Sciatic nerve (tissue), 2 donors: ENCODE results near the gene ENTPD1. TPM values are rescaled to one million over a fixed set of nuclear protein-coding genes. Genes with fewer than 3 reads are reported as not detected.

ENCODE experiments used
- ATAC-seq: fragments of 200-7000 bp; cut with Tn5 transposase; one replicate; pipeline ENCODE4 v1.9.1; 2020; ENCODE audit warnings: mild to moderate bottlenecking, moderate library complexity
- DNase-seq: peaks from one replicate; pipeline ENCODE4 v3.0.0-alpha.2; 2020; ENCODE audit warnings: low spot score
- intact Hi-C: fragments of 100-400 bp; cut with DNase I; formaldehyde crosslinking; loops from one replicate; pipeline ENCODE4 v1.14.2; 2022
- total RNA-seq: library from RNA; stranded (reverse); fragmentation: NEBNext Ultra II Directional; extraction: Animal tissue kit (Norgen Biotek cat#: 25700); gene quantifications from one replicate; pipeline ENCODE4 v1.2.1, GENCODE V29; 2021
- donor health status: DM: no; HTN: no; CAD: no.
- donor health status: DM: no; HTN: no; CAD: no.

The ENTPD1 gene
- total RNA-seq, 1 donor from 2014 or later, result 28.7 TPM

DNA sequence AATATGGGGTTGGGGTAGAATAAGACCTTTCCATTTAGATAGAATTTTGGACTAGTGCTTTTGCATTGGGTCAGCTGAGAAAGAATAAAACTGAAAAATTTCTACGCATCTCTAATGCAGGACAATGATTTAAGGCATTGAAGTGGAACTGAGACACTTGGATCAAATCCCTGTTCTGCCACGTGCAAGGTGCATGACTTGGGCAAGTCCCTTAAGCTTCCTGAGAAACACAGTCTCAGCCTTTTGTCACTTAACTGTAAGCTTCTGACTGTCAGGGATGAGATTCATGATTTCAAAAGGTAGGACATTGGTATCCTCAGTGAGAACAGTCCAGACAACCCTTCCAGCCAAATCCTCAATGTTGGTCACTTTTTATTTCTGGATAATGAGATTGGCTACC is 59.2 kb downstream of the ENTPD1 start:
- intact Hi-C loops, result no loop called here
- no peak for DNase-seq
- ATAC-seq, result no peak

DNA sequence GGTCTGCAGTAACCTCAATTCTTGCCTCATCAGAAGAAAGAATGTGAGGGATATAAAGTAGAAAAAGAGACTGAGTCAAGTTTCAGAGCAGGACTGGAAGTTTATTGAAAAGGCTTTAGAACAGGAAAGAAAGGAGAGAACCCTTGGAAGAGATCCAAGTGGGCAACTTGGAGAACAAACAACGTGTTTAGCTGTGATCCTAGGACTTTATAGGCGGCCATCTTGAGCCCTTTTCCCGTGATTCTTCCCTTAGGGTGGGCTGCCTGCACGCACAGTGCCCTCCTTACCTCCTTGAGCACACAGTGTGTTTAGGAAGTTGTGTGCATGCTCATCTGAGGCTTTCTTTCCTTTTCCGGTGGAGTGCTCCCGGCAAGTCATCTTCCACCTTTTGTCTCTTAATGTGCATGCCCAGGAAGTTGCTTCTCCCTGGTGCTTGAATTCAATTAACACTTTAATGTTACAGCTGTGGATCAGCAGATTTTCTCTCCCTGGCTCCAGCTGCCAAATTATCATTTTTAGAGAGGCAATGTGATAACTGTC is 59.8 kb downstream of the ENTPD1 start:
- intact Hi-C loops, result no loop called here
- ATAC-seq, result no peak

DNA sequence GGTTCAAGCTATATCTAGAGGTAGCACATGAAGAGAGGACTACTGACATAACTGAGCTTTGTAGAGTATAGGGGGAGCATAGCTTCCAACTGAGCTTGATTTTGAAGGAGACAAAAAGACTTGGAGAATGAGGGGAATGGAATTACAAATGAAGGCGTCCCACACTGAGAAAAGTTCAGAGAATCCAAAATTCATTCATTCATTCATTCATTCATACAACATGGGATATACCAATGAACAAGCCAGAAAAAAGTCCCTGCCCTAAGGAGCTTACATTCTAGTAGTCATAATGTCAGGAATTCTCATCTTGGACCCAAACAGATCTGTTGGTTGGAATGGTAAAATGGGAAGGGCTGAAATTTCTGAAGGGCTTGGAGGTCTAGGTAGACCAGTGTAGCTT is 62.0 kb downstream of the ENTPD1 start:
- DNase-seq (no peak), ATAC-seq (no peak)
- intact Hi-C loops, result no loop called here

More for the DNA sequence above, 59.8 kb downstream of the ENTPD1 start:
- DNase-seq, result no peak

DNA sequence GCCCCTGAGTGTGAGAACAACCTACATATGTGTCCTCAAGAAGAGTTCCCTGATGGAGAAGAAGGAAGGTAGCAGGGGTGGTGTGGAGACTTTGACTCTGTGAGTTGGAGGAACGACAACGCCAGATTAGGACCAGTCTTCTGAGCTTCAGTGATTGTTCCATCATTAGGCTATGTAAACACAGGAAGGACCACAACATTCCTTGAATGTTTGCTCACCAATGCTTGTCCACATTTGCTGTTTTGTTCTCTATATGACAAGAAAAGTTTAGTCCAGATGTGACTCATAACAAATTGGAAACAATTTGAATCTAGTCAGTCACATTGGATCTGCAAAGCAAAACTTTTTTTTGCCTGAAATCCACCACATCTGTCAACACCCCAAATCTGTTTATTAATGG is 62.7 kb downstream of the ENTPD1 start:
- ATAC-seq, result no peak
- intact Hi-C loops, result no loop called here
- DNase-seq, result no peak

DNA sequence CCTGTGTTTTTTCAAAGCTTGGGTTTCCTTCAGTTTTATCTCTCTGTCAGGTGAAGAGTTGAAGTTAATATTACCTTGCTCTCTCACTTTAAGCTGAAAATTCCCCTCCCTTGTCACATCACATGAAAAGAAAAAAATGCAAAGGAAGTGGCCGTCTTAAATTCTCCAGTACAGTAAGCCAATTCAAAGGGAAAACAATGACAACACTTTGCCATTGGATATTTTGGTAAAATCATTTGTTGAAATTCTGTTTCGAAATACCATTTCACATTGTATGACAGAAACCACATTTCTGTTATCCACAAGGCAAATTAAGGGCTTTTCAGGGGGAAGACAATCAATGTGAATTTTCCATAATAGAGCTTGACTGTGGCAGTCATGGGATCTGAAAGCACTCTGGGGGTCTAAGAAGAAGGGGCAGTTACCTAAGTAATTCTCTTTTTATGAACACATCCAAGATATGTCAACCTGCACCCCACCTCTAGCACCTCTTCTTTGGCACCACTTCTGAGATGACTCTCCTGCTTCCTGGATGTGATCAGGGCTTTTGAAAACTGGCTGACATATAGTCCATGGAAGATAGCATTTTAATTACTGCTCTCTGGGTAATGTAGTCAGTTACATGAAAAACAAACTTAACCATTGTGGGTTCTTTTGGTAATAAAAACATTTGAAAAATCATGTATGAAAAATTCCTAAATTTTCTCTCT is 63.8 kb downstream of the ENTPD1 start:
- no peak for DNase-seq
- intact Hi-C loops, result no loop called here
- ATAC-seq, result no peak

DNA sequence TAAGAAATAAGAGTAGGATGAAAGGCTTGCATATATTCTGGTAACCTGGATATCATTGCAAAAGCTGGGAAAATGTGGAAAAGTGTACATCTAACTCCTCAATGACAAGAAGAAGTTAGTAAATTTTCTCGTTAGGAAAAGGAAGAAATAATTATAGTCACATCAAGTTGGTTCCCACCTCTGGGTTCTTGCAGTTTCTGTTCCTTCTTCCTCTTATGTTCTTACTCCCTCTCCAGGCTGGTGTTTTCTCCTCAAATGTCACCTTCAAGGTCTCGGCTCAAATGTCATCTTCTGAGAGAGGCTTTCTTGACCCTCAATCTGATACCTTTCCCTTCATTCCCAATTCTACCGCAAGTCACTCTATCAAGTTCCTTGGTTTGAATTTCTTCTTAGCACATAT is 64.4 kb downstream of the ENTPD1 start:
- ATAC-seq (no peak), DNase-seq (no peak)
- intact Hi-C loops, result no loop called here

DNA sequence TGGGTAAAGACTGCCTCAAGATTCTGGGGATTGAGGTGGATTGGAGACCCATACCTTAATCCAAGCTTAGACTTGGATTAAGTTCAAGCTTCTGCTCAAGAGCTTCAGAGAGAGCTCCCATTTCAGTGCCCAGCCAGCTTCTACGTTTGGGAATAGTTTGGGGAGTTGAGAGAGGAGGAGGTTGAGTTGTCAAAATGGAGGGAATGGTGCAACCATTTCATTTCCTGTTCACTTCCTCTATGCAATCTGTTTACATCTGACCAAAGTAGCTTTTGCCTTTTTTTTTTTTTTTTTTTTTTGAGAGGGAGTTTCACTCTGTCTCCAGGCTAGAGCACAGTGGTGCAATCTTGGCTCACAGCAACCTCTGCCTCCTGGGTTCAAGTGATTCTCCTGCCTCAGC is 65.8 kb downstream of the ENTPD1 start:
- ATAC-seq (no peak), DNase-seq (no peak)
- intact Hi-C loops, result no loop called here

DNA sequence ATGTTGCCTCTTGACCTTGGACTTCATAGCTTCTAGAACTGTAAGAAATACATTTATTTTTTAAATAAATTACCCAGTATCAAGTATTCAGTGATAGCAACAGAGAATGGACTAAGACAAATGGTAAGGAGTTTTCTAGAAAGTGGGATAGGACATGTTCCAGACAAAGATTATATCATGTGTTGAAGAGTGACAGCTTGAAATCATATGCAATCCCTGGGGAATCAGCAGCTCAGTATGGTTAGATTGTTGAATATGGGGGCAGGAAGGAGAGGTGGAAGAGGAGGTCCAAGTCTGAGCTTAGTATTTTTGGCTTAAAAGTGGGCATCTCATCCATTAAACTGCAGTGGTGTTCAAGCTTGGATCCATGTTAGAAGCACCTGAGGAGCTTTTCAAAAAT is 74.1 kb downstream of the ENTPD1 start:
- intact Hi-C loops, result no loop called here
- DNase-seq (no peak), ATAC-seq (no peak)

DNA sequence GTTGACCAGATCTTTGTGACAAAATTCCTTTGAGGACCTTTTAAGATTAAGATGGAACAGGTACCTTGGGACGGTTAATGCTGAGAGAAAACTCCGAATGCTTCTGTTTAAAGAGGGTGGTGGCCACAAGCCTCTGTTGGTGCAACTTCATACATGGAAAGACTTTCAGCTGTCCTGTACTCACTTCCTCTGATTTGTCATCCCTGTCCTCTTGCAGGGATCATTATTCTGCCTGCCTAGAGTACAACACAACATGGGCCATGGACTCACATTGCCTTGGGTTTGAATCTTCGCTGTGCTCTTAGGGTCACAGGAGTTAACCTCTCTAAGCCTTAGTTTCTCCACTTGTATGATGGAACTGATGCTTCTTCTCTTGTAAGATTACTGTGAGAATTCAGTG is 75.1 kb downstream of the ENTPD1 start:
- no peak for DNase-seq
- no peak for ATAC-seq
- intact Hi-C loops, result no loop called here

DNA sequence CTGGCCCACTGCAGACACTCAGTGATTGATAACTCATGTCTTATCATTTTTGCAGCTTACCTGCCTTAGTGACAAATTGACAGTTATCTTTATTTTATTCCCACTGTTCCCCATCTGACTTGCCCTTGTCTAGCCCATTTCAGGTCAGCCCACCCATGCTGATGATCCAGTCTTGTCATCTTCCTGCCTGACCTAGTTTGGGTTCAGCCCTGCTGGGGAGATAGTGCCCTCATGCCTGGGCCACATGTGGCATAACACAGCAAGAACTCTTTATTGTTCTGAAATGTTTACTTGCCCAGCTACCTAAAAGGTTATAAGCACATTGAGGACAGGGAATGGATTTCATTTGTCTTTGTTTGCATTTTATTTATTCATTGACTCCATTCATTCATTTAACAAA is 75.6 kb downstream of the ENTPD1 start:
- intact Hi-C loops, result no loop called here
- ATAC-seq, result no peak
- DNase-seq, result no peak

DNA sequence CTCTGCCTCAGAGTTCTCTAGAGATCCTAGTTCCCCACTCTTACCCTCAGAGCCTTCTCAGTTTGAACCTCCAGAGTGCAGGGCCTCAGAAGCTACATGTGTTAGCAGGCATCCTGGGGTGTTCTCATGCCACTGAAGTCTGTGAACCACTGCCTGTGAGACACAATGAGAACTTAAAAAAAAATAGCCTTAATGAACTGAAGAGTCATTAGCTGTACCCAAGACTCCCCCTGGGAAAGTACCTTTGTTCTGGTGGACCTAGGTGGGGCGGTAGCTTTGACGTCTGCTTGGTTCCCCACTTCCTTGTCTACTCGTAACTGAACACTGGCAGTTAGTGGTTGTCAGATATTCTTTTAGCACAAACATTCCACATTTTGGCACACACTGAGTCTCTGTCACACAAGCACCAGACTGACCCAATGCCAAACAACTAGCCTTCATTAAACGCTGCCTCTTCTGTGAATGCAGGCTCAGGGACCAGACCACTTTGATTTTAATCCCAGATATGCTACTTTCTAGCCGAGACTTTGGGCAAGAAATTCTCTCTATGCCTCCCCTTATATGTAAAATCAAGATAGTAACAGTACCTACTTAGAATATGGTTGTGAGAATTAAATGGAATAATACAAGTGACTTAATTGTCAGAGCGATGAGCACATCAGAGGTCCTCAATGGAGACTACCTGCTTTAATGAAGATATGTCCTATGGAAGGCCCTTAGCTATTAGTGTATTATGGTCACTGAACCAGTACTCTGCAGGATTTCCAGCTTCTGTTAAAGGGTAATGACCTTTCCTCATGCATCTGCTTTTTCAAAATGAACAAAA is 76.5 kb downstream of the ENTPD1 start:
- peak; percentile 32 for ATAC-seq
- intact Hi-C loops, result no loop called here

DNA sequence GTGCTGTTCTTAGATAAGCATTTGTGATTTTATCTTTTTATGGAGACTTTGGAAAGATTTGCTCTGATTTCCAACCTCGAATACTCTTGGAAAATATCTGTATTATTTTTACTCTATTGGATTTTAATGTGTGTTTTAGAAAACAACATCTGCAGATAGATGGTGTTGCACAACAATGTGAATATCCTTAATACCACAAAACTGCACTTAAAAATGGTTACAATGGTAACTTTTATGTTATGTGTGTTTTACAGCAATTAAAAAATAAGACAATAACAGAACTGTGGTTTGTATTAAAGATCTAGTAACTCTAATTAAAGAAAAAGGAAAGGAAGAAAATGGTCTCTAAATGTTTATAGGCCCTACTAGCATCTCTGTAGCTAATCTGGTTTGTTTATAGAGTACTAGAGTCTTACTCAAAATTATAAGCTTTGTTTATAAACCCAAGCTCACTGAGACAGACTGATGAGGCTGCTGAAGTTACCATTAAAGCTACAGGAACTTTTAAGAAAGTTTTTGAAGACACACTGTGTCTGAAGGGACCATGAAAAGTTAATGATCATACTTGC is 77.2 kb downstream of the ENTPD1 start:
- DNase-seq, result no peak
- no peak for ATAC-seq
- intact Hi-C loops, result no loop called here

More for the DNA sequence above, 76.5 kb downstream of the ENTPD1 start:
- no peak for DNase-seq

DNA sequence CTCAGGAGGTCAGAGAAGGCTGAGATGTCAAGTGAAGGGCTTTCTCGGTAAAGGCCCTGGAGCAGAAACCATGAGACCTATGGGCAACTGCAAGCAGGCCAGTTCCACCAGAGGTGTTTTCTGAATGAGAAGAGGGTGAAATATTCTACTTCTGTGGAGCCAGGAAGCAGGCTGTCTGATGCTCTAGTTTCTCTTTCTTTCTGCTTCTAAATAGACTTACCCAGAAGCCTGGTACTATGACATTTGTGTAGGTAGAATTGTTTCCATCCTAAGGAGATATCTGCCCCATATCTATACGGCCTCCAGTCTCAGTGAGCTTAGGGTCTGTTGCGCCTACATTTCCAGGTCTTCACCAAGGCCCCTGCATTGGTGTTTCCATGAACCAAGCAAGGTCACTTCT is 78.4 kb downstream of the ENTPD1 start:
- intact Hi-C loops, result no loop called here
- ATAC-seq, result no peak
- no peak for DNase-seq

DNA sequence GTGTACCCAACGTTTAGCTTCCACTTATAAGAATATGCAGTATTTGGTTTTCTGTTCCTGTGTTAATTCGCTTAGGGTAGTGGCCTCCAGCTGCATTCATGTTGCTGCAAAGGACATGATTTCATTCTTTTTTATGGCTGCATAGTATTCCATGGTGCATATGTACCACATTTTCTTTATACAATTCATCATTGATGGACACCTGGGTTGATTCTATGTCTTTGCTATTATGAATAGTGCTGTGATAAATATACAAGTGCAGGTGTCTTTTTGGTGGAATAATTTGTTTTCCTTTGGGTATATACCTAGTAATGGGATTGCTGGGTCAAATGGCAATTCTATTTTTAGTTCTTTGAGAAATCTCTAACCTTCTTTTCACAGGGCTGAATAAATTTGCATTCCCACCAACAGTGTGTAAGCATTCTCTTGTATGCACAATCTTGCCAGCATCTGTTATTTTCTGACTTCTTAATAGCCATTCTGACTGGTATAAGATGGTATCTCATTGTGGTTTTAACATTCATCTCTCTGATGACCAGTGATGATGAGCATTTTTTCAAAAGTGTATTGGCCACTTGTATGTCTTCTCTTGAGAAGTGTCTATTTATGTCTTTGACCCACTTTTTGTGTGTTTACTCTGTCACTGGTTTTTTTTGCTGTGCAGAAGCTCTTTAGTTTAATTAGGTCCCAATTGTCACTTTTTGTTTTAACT is 79.3 kb downstream of the ENTPD1 start:
- DNase-seq (no peak), ATAC-seq (no peak)
- intact Hi-C loops, result no loop called here

DNA sequence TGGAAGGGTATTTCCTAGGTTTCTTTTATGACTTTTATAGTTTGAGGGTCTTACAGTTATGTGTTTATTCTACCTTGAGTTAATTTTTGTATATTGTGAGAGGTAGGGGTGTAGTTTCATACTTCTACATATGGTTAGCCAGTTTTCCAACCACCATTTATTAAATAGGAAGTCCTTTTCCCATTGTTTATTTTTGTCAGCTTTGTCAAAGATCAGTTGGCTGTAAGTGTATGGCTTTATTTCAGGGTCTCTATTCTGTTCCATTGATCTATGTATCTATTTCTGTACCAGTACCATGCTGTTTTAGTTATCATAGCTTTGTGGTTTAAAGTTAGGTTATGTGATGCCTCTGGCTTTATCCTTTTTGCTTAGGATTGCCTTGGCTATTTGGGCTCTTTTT is 79.9 kb downstream of the ENTPD1 start:
- intact Hi-C loops, result no loop called here
- no peak for DNase-seq
- no peak for ATAC-seq

DNA sequence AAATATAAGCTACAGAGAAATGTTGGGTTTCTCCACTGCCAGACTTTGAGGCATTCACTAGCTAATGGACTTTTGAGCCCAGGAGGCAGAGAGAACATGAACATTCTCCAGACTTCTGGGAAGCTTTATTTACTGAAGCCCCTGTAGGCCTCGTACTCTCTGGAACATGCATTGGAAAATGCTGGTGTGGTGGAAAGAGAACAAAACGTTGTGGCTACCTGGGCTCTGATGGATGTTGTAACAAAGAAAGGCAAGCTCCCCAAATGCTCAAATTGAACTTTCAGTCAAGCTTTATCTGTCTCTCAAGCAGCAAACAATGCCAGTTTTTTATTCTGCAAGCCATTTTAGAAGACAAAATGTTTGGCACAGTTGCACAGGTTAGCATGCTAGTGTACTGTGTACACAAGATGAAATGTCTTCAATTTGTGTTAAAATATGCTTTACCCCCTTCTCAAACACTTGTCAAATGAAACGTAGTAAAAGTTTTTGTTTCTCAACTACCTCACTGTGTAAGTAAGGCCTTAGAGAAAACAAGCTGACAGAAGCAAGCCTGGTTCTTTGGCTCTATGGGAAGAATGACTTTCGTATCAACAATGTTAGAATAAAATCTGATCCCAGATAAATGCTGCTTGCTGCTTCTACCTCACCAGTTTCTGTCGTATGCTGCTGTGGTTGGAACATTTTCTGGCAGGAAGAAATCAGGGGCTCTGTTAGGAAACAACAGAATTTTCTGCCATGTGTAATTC is 80.8 kb downstream of the ENTPD1 start:
- intact Hi-C loops, result no loop called here
- no peak for ATAC-seq
- no peak for DNase-seq

DNA sequence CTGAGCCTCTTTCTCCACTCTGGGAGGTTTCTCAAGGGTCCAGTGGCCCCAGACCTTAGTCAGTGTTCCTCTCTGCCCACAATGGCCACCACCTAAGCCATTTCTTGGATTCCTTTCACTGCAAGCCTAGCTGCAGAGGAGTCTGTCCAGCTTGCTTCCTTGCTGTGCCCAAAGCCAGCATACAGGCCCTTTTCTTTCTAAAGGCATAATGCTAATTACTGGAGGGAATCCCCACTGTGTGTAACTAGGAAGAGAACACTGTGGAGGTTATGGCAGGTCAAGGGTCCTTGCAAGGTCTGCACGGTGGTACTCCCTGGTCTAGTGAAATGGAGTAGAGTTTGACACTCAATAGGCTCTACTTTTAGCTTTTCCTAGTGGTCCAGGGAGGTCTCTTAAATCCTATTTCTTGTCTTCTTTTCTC is 81.4 kb downstream of the ENTPD1 start:
- intact Hi-C loops, result no loop called here
- ATAC-seq, result no peak
- DNase-seq, result no peak

DNA sequence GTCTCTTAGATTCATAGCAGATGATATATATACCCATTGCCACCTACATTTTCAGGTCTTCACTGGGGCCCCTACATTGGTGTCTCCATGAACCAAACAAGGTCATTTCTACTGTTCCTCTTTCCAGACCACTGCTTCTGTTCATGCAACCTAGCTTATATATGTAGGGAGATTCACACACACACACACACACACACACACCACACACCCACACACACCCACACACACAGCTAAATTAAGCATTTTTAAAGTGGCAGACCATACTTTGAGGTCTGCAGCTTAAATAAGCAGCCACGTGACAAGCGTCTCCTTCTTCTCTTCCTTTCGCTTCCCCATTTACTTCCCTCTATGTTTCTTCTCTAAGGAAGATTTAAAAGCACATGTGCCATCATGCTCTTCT is 81.8 kb downstream of the ENTPD1 start:
- DNase-seq (no peak), ATAC-seq (peak; percentile 55)
- intact Hi-C loops, result no loop called here

DNA sequence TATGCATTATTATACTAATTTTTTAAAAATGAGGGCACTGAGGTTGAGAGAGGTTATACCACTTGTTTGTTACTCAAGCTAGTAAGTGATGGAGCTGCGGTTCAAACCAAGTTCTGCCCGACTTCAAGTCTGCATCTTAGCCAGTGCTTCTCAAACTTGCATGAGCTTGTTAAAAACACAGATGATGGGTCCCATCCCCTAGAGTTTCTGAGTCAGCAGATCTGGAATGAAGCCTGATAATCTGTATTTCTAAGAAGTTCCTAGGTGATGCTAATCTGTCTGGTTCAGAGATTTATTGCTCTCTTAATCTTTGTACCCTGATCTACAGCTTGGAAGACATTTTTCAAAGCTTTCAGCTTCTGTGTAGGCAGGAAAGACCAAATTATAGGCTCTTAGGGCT is 84.2 kb downstream of the ENTPD1 start:
- intact Hi-C loops, result loop anchor here (10.0 kb wide), 1 partner anchor 145 kb away; the partner anchor contains the start of gene TCTN3
- DNase-seq, result no peak
- no peak for ATAC-seq
